CD4-positive, alpha-beta T cell (primary cell): ENCODE results near the gene RUNX2. TPM values are rescaled to one million over a fixed set of nuclear protein-coding genes. Genes with fewer than 3 reads are reported as not detected.

Source experiments
- ATAC-seq: fragments of 200-7000 bp; cut with Tn5 transposase; one replicate; pipeline ENCODE4 v1.10.0; 2022; ENCODE audit warnings: mild to moderate bottlenecking; ENCODE audit not compliant: poor library complexity
- CTCF ChIA-PET: fragments of 350-600 bp; sonication (Branson Sonifier 250); formaldehyde crosslinking; loops from one replicate; lab custom pipeline; 2021; ENCODE audit warnings: antibody characterized with exemption, inconsistent platforms; lab: Charles Lee
- POLR2A ChIA-PET: fragments of 350-600 bp; sonication (Branson Sonifier 250); formaldehyde crosslinking; loops from one replicate; lab custom pipeline; 2021; ENCODE audit warnings: antibody characterized with exemption, inconsistent platforms; lab: Charles Lee
- DNase-seq, 14 experiments: peaks; one replicate each; pipeline ENCODE4 v3.0.0-alpha.2; 2013 to 2020; ENCODE audit warnings: mixed read lengths in 2 of 14
- H3K27ac ChIP-seq, 2 donors: one replicate each; pipeline versions ENCODE4 v1.5.1 to v1.7.0; 2013; ENCODE audit warnings: low read length in 2 of 2, low read depth in 1 of 2, mild to moderate bottlenecking in 1 of 2
- H3K27me3 ChIP-seq, 2 experiments: 1 replicate in 1 of 2; 2 replicates in 1 of 2; pipeline versions ENCODE4 v1.6.1 to v1.7.0; 2013; ENCODE audit warnings: low read length in 2 of 2, control low read depth in 1 of 2, mild to moderate bottlenecking in 1 of 2, moderate library complexity in 1 of 2; ENCODE audit not compliant: insufficient read depth in 2 of 2, control insufficient read depth in 1 of 2
- H3K36me3 ChIP-seq: one replicate; pipeline ENCODE4 v1.6.1; 2013; ENCODE audit warnings: low read length, control low read depth; ENCODE audit not compliant: insufficient read depth
- H3K4me1 ChIP-seq: one replicate; pipeline ENCODE4 v1.6.1; 2013; ENCODE audit warnings: low read length, control low read depth; ENCODE audit not compliant: insufficient read depth
- H3K4me3 ChIP-seq: one replicate; pipeline ENCODE4 v1.5.1; 2013; ENCODE audit warnings: mild to moderate bottlenecking, low read length, moderate library complexity
- H3K9me3 ChIP-seq, 2 experiments: 1 replicate in 1 of 2; 2 replicates in 1 of 2; pipeline versions ENCODE4 v1.6.1 to v1.7.0; 2013; ENCODE audit warnings: low read length in 2 of 2, mild to moderate bottlenecking in 2 of 2, control low read depth in 1 of 2, moderate library complexity in 1 of 2; ENCODE audit not compliant: control insufficient read depth in 1 of 2, insufficient read depth in 1 of 2
- H3K27ac Mint-ChIP-seq: one replicate; pipeline ENCODE4 v1.8.0; 2020; ENCODE audit warnings: mixed read lengths
- H3K27me3 Mint-ChIP-seq: one replicate; pipeline ENCODE4 v1.8.0; 2021; ENCODE audit warnings: mixed read lengths
- H3K36me3 Mint-ChIP-seq: one replicate; pipeline ENCODE4 v1.8.0; 2021; ENCODE audit warnings: low read depth, mixed read lengths
- H3K4me1 Mint-ChIP-seq: one replicate; pipeline ENCODE4 v1.8.0; 2021; ENCODE audit warnings: low read depth, mixed read lengths
- H3K4me3 Mint-ChIP-seq: one replicate; pipeline ENCODE4 v1.8.0; 2020; ENCODE audit warnings: mild to moderate bottlenecking, mixed read lengths
- H3K9me3 Mint-ChIP-seq: one replicate; pipeline ENCODE4 v1.8.0; 2020; ENCODE audit warnings: mixed read lengths
- CTCF ChIP-seq: fragments of 200-600 bp; IDR thresholded peaks from one replicate; pipeline ENCODE4 v1.8.0; 2022; ENCODE audit warnings: antibody characterized with exemption, mild to moderate bottlenecking
- intact Hi-C, 2 experiments: fragments of 100-400 bp; cut with DNase I in 1 of 2; cut with micrococcal nuclease in 1 of 2; formaldehyde crosslinking; loops; one replicate each; pipeline versions ENCODE4 v1.15.1 to v1.9.0; 2023 to 2025; cut with DNase I, micrococcal nuclease
- total RNA-seq, 174 experiments: library from RNA in 2 of 174; stranded (reverse) in 2 of 174; gene quantifications; one replicate each; pipeline ENCODE4 v1.2.3 and lab custom pipeline; 2021 to 2026

Gene RUNX2
- total RNA-seq, 2 experiments from 2014 or later: 17.5 to 18.0 TPM

GRCh38 chr6:45438849-45439406, 110.8 kb downstream of the RUNX2 start:
- peak; percentile 38 for ATAC-seq
- POLR2A ChIA-PET: interaction anchor here (0.8 to 1.1 kb wide), 2 partner anchors 10 to 39 kb away, joined by 3 read pairs; no protein-coding TSS in a partner anchor
- no peak overlapping the region for H3K27ac ChIP-seq
- no peaks in the 10 kb centered on the region for H3K9me3 ChIP-seq
- peak in 4 of 14 experiments; percentile 25 to 56 (median 52) for DNase-seq
- H3K4me1 ChIP-seq: peaks cover 41% of the 10 kb centered on the region
- H3K36me3 ChIP-seq: peaks cover 17% of the 10 kb centered on the region
- Mint-ChIP-seq H3K27ac (no peak overlapping the region), H3K9me3 (no peaks in the 10 kb centered on the region), H3K36me3 (peaks cover 57% of the 10 kb centered on the region), H3K4me1 (peaks cover 79% of the 10 kb centered on the region), H3K4me3 (peak overlapping the region; percentile 11), H3K27me3 (no peaks in the 10 kb centered on the region)
- intact Hi-C loops: no loop called here
- H3K27me3 ChIP-seq: no peaks in the 10 kb centered on the region
- CTCF ChIA-PET: no interaction called here
- no peak for TF ChIP-seq CTCF
- no peak overlapping the region for H3K4me3 ChIP-seq

DNA sequence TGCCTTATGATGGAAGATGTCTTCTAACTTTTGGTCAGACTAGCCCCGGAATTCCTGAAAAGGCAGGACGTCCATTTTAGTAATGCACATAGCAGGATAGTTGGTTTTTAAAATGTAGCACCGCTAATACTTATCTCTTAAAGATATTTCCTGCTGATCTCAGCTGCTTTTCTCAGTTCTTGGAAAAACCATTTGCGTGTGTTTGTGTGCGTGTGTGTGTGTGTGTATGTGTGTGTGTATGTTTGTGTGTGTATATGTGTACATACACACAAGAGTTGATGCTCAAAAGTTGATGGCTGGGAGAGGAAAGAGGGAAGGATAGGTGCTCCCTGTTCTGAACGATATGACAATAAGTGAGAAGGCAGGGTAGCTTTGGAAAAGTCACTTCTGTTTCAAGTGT, 111.3 kb downstream of the RUNX2 start:
- DNase-seq (no peak), ATAC-seq (no peak)
- ChIA-PET POLR2A (interaction anchor here (0.8 to 1.1 kb wide), 2 partner anchors 9 to 38 kb away, joined by 3 read pairs; no protein-coding TSS in a partner anchor), CTCF (no interaction called here)
- peaks cover 22% of the 10 kb centered on the region for H3K36me3 ChIP-seq
- Mint-ChIP-seq H3K4me3 (no peak overlapping the region), H3K27ac (no peak overlapping the region), H3K4me1 (peaks cover 78% of the 10 kb centered on the region), H3K36me3 (peaks cover 62% of the 10 kb centered on the region), H3K9me3 (no peaks in the 10 kb centered on the region), H3K27me3 (no peaks in the 10 kb centered on the region)
- intact Hi-C loops: no loop called here
- no peak for TF ChIP-seq CTCF
- H3K9me3 ChIP-seq: no peaks in the 10 kb centered on the region
- H3K27ac ChIP-seq: no peak overlapping the region
- no peak overlapping the region for H3K4me3 ChIP-seq
- H3K27me3 ChIP-seq: no peaks in the 10 kb centered on the region
- H3K4me1 ChIP-seq: peaks cover 46% of the 10 kb centered on the region

GRCh38 chr6:45439861-45440388, 111.8 kb downstream of the RUNX2 start:
- no peaks in the 10 kb centered on the region for H3K27me3 ChIP-seq
- TF ChIP-seq CTCF: no peak
- Mint-ChIP-seq H3K27ac (no peak overlapping the region), H3K27me3 (no peaks in the 10 kb centered on the region), H3K4me3 (no peak overlapping the region), H3K4me1 (peaks cover 76% of the 10 kb centered on the region), H3K9me3 (no peaks in the 10 kb centered on the region), H3K36me3 (peaks cover 64% of the 10 kb centered on the region)
- ChIA-PET POLR2A (interaction anchor here (0.8 kb wide), 1 partner anchor 38 kb away, joined by 3 read pairs; no protein-coding TSS in a partner anchor), CTCF (no interaction called here)
- H3K36me3 ChIP-seq: peaks cover 23% of the 10 kb centered on the region
- no peaks in the 10 kb centered on the region for H3K9me3 ChIP-seq
- DNase-seq (no peak), ATAC-seq (no peak)
- no peak overlapping the region for H3K4me3 ChIP-seq
- peaks cover 51% of the 10 kb centered on the region for H3K4me1 ChIP-seq
- no peak overlapping the region for H3K27ac ChIP-seq
- intact Hi-C loops: no loop called here
